Neural progenitor cell (in vitro differentiated cells): ENCODE results near the gene PPM1D. TPM values are rescaled to one million over a fixed set of nuclear protein-coding genes. Genes with fewer than 3 reads are reported as not detected.

Experiments used
- DNase-seq: peaks from one replicate; pipeline ENCODE4 v3.0.0-alpha.2; 2016; ENCODE audit warnings: low spot score
- H2AFZ ChIP-seq: fragments of 200-600 bp; sonication (generic); replicated peaks from 2 replicates; pipeline ENCODE4 v1.6.1; 2016; ENCODE audit warnings: antibody characterized with exemption
- H3F3A ChIP-seq: fragments of 200-600 bp; sonication (generic); 2 replicates; pipeline ENCODE4 v1.6.1; 2016; ENCODE audit warnings: antibody characterized with exemption, low read depth
- H3K27ac ChIP-seq: fragments of 200-600 bp; sonication (generic); 2 replicates; pipeline ENCODE4 v1.5.1; 2016; ENCODE audit warnings: mild to moderate bottlenecking
- H3K27me3 ChIP-seq: fragments of 200-600 bp; sonication (generic); 2 replicates; pipeline ENCODE4 v1.6.1; 2016; ENCODE audit warnings: mild to moderate bottlenecking, moderate library complexity
- H3K36me3 ChIP-seq: fragments of 200-600 bp; sonication (generic); 2 replicates; pipeline ENCODE4 v1.5.1; 2016
- H3K4me1 ChIP-seq: fragments of 200-600 bp; sonication (generic); 2 replicates; pipeline ENCODE4 v1.6.1; 2016; ENCODE audit warnings: mixed run types
- H3K4me2 ChIP-seq: fragments of 200-600 bp; sonication (generic); 2 replicates; pipeline ENCODE4 v1.6.1; 2016
- H3K4me3 ChIP-seq: fragments of 200-600 bp; sonication (generic); 2 replicates; pipeline ENCODE4 v1.5.1; 2016
- H3K79me2 ChIP-seq: fragments of 200-600 bp; sonication (generic); 2 replicates; pipeline ENCODE4 v1.6.1; 2016; ENCODE audit warnings: low read depth
- H3K9ac ChIP-seq: fragments of 200-600 bp; sonication (generic); 2 replicates; pipeline ENCODE4 v1.6.1; 2016
- H3K9me3 ChIP-seq: fragments of 200-600 bp; sonication (generic); 2 replicates; pipeline ENCODE4 v1.5.1; 2016; ENCODE audit warnings: low read depth
- H4K20me1 ChIP-seq: fragments of 200-600 bp; sonication (generic); 2 replicates; pipeline ENCODE4 v1.6.1; 2016; ENCODE audit warnings: low read depth
- H3K27ac Mint-ChIP-seq: 3 replicates; pipeline ENCODE4 v1.8.0; 2021; ENCODE audit warnings: mixed read lengths
- H3K27me3 Mint-ChIP-seq: 2 replicates; pipeline ENCODE4 v1.8.0; 2022; ENCODE audit warnings: low read depth, mild to moderate bottlenecking, inconsistent platforms, moderate library complexity, mixed read lengths; ENCODE audit not compliant: insufficient read depth
- H3K36me3 Mint-ChIP-seq: 3 replicates; pipeline ENCODE4 v1.8.0; 2021; ENCODE audit warnings: mixed read lengths
- H3K4me1 Mint-ChIP-seq: 3 replicates; pipeline ENCODE4 v1.8.0; 2021; ENCODE audit warnings: mixed read lengths
- H3K4me3 Mint-ChIP-seq: 3 replicates; pipeline ENCODE4 v1.8.0; 2021; ENCODE audit warnings: mild to moderate bottlenecking, moderate library complexity, mixed read lengths
- H3K9me3 Mint-ChIP-seq: 3 replicates; pipeline ENCODE4 v1.8.0; 2020; ENCODE audit warnings: mixed read lengths
- EZH2 ChIP-seq: fragments of 200-600 bp; sonication (generic); IDR thresholded peaks from 2 replicates; pipeline ENCODE4 v1.6.1; 2017; ENCODE audit warnings: antibody characterized with exemption, mild to moderate bottlenecking, moderate library complexity
- EZH2phosphoT487 ChIP-seq: fragments of 200-600 bp; sonication (generic); IDR thresholded peaks from 2 replicates; pipeline ENCODE4 v1.6.1; 2017; ENCODE audit warnings: antibody characterized with exemption
- total RNA-seq: library from RNA; depleted of rRNA; stranded (reverse); fragments of >200 nt; gene quantifications from 2 replicates; pipeline ENCODE4 v1.2.3, GENCODE V29; 2015; ENCODE audit warnings: low replicate concordance
- TF ChIP-seq, protein P1 (sequence below): fragments of 200-600 bp; sonication (generic); IDR thresholded peaks from 2 replicates; pipeline ENCODE4 v1.5.1; 2017; ENCODE audit warnings: antibody characterized with exemption, mild to moderate bottlenecking

Gene PPM1D
- total RNA-seq, 1 donor from 2014 or later: 22.9 TPM

GRCh38 chr17:60579090-60579489 lies 20.9 kb upstream of the PPM1D start:
- H3K4me3 ChIP-seq: no peak overlapping the region
- no peaks in the 10 kb centered on the region for H4K20me1 ChIP-seq
- Mint-ChIP-seq H3K4me3 (no peak overlapping the region), H3K27me3 (peaks cover 8% of the 10 kb centered on the region), H3K27ac (no peak overlapping the region), H3K9me3 (no peaks in the 10 kb centered on the region), H3K4me1 (no peaks in the 10 kb centered on the region), H3K36me3 (no peaks in the 10 kb centered on the region)
- no peaks in the 10 kb centered on the region for H3K27me3 ChIP-seq
- H2AFZ ChIP-seq: no peak overlapping the region
- H3K4me1 ChIP-seq: no peaks in the 10 kb centered on the region
- H3K36me3 ChIP-seq: no peaks in the 10 kb centered on the region
- DNase-seq: no peak
- H3K4me2 ChIP-seq: no peak overlapping the region
- TF ChIP-seq, protein P1, sequence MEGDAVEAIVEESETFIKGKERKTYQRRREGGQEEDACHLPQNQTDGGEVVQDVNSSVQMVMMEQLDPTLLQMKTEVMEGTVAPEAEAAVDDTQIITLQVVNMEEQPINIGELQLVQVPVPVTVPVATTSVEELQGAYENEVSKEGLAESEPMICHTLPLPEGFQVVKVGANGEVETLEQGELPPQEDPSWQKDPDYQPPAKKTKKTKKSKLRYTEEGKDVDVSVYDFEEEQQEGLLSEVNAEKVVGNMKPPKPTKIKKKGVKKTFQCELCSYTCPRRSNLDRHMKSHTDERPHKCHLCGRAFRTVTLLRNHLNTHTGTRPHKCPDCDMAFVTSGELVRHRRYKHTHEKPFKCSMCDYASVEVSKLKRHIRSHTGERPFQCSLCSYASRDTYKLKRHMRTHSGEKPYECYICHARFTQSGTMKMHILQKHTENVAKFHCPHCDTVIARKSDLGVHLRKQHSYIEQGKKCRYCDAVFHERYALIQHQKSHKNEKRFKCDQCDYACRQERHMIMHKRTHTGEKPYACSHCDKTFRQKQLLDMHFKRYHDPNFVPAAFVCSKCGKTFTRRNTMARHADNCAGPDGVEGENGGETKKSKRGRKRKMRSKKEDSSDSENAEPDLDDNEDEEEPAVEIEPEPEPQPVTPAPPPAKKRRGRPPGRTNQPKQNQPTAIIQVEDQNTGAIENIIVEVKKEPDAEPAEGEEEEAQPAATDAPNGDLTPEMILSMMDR: no peak
- H3K27ac ChIP-seq: no peak overlapping the region
- no peak overlapping the region for H3K9ac ChIP-seq
- no peaks in the 10 kb centered on the region for H3K9me3 ChIP-seq
- H3F3A ChIP-seq: no peaks in the 10 kb centered on the region
- no peaks in the 10 kb centered on the region for H3K79me2 ChIP-seq

- H4K20me1 ChIP-seq: no peaks in the 10 kb centered on the region
- no peak overlapping the region for H3K27ac ChIP-seq
- TF ChIP-seq, protein P1: no peak
- TF ChIP-seq EZH2phosphoT487 (no peak), EZH2 (no peak)
- H3K36me3 Mint-ChIP-seq: no peaks in the 10 kb centered on the region
- H3K4me3 ChIP-seq: no peak overlapping the region
- no peaks in the 10 kb centered on the region for H3K9me3 ChIP-seq
- H3K4me2 ChIP-seq: no peak overlapping the region
- no peaks in the 10 kb centered on the region for H3K79me2 ChIP-seq
- H3K27me3 ChIP-seq: no peaks in the 10 kb centered on the region
- no peak overlapping the region for H3K4me3 Mint-ChIP-seq
- no peak overlapping the region for H3K9ac ChIP-seq
- H3K27me3 Mint-ChIP-seq: peaks cover 8% of the 10 kb centered on the region
- no peaks in the 10 kb centered on the region for H3K36me3 ChIP-seq
- no peak for DNase-seq
- H3F3A ChIP-seq: no peaks in the 10 kb centered on the region
- no peak overlapping the region for H2AFZ ChIP-seq
- H3K4me1 ChIP-seq: no peaks in the 10 kb centered on the region
- no peaks in the 10 kb centered on the region for H3K4me1 Mint-ChIP-seq
- no peak overlapping the region for H3K27ac Mint-ChIP-seq
- H3K9me3 Mint-ChIP-seq: no peaks in the 10 kb centered on the region
These were observed 20.4 kb upstream of the PPM1D start for GRCh38 chr17:60579551-60579950.

DNA sequence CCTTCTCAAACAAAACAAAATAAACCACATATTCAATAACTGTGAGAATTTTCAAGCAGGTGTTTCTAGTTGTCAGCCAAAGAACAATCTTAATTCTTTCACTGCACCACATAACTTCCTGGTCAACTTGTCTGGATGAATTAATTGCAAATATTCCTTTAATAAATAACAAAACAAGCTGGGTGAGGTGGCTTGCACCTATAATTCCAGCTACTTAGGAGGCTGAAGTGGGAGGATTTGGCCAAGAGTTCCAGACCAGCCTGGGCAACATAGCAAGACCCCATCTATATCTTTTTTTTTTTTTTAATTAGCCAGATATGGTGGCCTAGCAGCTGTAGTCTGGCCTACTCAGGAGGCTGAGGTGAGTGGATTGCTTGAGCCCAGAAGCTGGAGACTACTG lies 17.0 kb upstream of the PPM1D start:
- Histone ChIP-seq H4K20me1 (no peaks in the 10 kb centered on the region), H2AFZ (no peak overlapping the region), H3K27me3 (no peaks in the 10 kb centered on the region), H3K4me3 (no peak overlapping the region), H3K4me1 (no peaks in the 10 kb centered on the region), H3K9ac (no peak overlapping the region), H3F3A (peaks cover 7% of the 10 kb centered on the region), H3K79me2 (no peaks in the 10 kb centered on the region), H3K27ac (no peak overlapping the region), H3K36me3 (no peaks in the 10 kb centered on the region), H3K9me3 (no peaks in the 10 kb centered on the region), H3K4me2 (no peak overlapping the region)
- peaks cover 6% of the 10 kb centered on the region for H3K27me3 Mint-ChIP-seq
- H3K4me3 Mint-ChIP-seq: no peak overlapping the region
- H3K36me3 Mint-ChIP-seq: no peaks in the 10 kb centered on the region
- TF ChIP-seq, protein P1: no peak
- TF ChIP-seq EZH2 (no peak), EZH2phosphoT487 (no peak)
- H3K4me1 Mint-ChIP-seq: no peaks in the 10 kb centered on the region
- no peak overlapping the region for H3K27ac Mint-ChIP-seq
- no peaks in the 10 kb centered on the region for H3K9me3 Mint-ChIP-seq
- no peak for DNase-seq

DNA sequence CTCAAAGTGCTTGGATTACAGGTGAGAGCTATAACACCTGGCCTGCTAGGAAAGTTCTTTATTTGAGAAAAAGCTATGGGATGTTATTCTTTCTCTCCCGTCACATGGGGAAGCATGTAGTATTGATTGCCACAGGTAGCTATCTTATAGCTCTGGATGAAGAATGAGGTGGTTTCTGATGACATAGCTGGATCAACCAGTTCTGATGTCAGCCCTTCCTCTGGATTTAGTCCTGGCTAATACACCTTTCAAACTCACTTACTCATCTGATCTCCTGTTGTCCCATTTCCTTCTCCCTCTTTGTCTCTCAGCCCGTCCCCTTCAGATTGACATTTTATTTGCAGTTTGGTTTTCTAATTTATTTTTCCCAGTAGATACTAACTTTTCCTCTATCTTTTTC lies 14.1 kb upstream of the PPM1D start:
- no peak overlapping the region for H2AFZ ChIP-seq
- TF ChIP-seq, protein P1: no peak
- no peak for TF ChIP-seq EZH2
- TF ChIP-seq EZH2phosphoT487: no peak
- H3K4me2 ChIP-seq: no peak overlapping the region
- DNase-seq: no peak
- no peak overlapping the region for H3K4me3 ChIP-seq
- no peaks in the 10 kb centered on the region for H3K9me3 ChIP-seq
- Mint-ChIP-seq H3K9me3 (no peaks in the 10 kb centered on the region), H3K27ac (no peak overlapping the region), H3K4me3 (no peak overlapping the region), H3K4me1 (no peaks in the 10 kb centered on the region), H3K36me3 (no peaks in the 10 kb centered on the region), H3K27me3 (peaks cover 6% of the 10 kb centered on the region)
- no peaks in the 10 kb centered on the region for H3K4me1 ChIP-seq
- peaks cover 7% of the 10 kb centered on the region for H3F3A ChIP-seq
- no peaks in the 10 kb centered on the region for H3K27me3 ChIP-seq
- H4K20me1 ChIP-seq: no peaks in the 10 kb centered on the region
- H3K36me3 ChIP-seq: no peaks in the 10 kb centered on the region
- no peak overlapping the region for H3K9ac ChIP-seq
- no peaks in the 10 kb centered on the region for H3K79me2 ChIP-seq
- no peak overlapping the region for H3K27ac ChIP-seq
